AG09309 (cell line): ENCODE measurements around the gene MAP1LC3C.

Experiments used
- DNase-seq: peaks from one replicate; pipeline ENCODE4 v3.0.0-alpha.2; 2010; ENCODE audit warnings: low read depth
- H3K4me3 ChIP-seq: 2 replicates; pipeline ENCODE4 v1.5.1; 2011; ENCODE audit warnings: mild to moderate bottlenecking, low read depth, low read length, moderate library complexity; ENCODE audit not compliant: control insufficient read depth
- TF ChIP-seq, protein P1 (sequence below): IDR thresholded peaks from 2 replicates; pipeline ENCODE4 v1.5.1; 2011; ENCODE audit warnings: mild to moderate bottlenecking, low read depth, low read length, inconsistent platforms; ENCODE audit not compliant: insufficient read depth, control insufficient read depth; ENCODE audit errors: missing control alignments

The MAP1LC3C gene

DNA sequence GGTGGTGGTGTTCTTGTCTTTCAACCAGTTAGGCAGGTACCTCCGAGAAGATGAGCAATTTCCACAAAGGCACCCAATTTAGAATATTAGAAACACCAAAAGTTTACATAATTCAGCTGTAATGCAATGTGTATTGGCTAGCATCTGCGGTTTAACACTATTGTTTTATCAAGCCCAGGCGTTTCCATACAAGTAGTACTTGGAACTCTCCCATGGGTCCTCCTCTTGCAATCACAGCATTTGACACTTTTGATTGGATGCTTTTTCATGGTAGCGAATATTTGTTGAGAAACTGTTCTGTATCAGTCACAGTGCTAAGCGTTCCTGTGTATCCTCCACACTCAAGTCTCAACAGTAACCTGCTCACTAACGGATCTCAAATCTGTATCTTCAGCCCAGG lies 20.1 kb upstream of the MAP1LC3C start:
- no peak overlapping the region for H3K4me3 ChIP-seq
- TF ChIP-seq, protein P1, sequence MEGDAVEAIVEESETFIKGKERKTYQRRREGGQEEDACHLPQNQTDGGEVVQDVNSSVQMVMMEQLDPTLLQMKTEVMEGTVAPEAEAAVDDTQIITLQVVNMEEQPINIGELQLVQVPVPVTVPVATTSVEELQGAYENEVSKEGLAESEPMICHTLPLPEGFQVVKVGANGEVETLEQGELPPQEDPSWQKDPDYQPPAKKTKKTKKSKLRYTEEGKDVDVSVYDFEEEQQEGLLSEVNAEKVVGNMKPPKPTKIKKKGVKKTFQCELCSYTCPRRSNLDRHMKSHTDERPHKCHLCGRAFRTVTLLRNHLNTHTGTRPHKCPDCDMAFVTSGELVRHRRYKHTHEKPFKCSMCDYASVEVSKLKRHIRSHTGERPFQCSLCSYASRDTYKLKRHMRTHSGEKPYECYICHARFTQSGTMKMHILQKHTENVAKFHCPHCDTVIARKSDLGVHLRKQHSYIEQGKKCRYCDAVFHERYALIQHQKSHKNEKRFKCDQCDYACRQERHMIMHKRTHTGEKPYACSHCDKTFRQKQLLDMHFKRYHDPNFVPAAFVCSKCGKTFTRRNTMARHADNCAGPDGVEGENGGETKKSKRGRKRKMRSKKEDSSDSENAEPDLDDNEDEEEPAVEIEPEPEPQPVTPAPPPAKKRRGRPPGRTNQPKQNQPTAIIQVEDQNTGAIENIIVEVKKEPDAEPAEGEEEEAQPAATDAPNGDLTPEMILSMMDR, result no peak
- no peak for DNase-seq

DNA sequence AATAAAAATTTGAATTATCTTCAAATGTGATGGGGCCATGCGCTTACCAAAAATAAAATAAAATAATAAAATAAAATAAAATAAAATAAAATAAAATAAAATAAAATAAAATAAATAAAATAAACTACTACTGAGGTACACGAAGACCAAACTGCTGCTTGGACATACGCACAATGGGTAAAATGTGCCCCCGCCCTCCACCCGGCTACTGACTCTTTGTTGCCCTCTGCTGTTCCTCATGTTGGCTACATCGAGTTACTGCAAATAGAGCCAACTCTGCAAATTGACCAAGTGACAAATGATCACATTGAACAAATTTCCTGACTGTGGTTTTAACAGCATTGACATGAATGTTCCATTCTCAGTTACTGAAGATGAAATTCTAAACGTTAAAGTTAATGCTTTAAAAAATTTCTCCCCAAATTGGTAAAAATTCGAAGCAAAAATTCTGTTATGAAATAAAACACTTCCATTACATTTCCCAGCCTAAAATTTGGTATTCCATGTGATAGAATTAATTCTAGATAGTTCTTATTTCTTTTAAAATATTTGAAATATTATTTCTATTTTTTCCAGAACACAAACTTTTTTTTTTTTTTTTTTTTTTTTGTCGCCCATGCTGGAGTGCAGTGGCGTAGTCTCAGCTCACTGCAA lies 18.8 kb upstream of the MAP1LC3C start:
- no peak for DNase-seq
- TF ChIP-seq, protein P1, result peak; percentile 83
- H3K4me3 ChIP-seq, result no peak overlapping the region

DNA sequence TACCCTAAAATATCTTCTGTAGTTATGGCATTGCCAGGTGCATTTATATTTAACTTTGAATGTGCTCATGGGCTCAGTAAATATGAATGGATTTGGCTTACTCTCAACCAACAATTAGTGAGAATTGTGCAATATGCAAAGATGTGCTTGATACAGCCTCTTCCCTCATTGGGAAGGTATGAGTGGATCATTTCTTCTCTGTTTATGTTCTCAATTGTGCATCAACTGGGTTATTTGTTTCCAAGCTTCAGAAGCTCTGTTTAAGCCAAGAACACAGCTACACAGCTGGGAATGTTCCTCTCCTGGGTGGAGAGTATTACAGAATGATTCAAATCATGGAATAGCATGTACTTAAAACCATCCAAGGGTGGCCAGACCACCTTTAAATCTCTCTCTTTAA lies 17.6 kb upstream of the MAP1LC3C start:
- TF ChIP-seq, protein P1, result no peak
- no peak overlapping the region for H3K4me3 ChIP-seq
- DNase-seq, result no peak

DNA sequence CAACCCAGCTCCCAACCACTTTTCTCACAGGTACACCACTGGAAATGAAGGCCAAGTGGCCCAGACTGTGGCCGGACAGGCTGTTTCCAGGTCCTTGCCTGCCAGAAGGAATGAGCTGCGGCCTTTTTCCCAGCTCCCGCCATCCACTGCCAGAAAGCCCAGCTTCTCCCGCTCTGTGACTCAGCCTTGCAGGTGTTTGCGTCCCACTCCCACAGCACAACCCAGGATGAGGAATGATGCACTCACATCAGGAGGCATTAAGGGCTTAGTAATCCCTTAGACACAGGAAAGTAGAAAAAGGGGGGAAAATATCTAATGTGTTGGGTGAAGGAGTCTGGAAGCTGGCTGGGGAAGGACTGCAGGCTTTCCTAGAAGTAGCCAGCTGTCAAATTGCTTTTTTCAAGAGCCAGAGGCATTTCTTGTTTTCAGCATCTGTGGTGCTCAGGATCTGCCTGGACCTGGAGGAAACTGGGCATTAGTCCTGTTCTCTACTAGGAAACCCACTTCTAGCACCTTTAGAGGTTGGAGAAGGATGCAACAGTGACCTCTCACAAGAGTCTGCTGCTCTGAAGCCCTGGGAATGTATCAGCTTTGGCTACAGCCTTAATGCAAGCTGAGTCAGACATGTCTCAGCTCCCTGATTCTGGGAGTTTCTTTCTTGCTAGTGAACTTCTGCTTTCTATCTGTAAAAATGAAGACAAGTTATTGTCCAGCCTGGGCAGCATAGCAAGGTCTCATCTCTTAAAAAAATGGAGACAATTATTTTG lies 13.2 kb upstream of the MAP1LC3C start:
- no peak for DNase-seq

DNA sequence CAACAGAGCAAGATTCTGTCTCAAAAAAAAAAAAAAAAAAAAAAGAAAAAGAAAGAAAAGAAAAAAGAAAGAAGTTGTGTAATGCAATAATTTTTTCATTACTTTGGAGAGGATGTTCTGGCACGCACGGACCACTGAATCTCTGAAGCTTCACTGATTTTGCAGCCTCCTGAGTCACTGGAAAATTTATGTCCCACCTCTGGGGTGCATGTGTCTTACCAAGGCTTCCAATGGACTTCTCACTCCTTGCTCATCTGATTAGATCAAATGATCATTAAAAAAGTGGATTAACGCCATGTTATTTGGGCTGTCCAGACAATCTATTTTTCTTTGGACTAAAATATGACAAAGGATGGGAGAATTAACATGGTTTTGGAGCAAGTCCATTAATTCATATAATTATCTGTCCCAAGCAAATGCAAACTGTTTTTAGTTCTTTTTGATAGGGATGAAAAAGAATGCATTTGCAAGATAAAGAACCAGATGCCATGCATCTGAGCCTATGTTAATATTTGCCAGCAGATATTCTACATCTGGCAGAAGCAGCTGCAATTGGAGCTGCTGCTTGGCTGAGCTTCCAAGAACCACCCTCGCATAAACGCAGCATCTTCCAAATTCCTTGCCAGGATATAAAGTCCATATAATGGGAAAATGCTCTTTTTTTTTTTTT lies 10.1 kb upstream of the MAP1LC3C start:
- H3K4me3 ChIP-seq, result no peak overlapping the region
- TF ChIP-seq, protein P1, result no peak
- no peak for DNase-seq

More for the DNA sequence above, 13.2 kb upstream of the MAP1LC3C start:
- H3K4me3 ChIP-seq, result no peak overlapping the region
- TF ChIP-seq, protein P1, result no peak

DNA sequence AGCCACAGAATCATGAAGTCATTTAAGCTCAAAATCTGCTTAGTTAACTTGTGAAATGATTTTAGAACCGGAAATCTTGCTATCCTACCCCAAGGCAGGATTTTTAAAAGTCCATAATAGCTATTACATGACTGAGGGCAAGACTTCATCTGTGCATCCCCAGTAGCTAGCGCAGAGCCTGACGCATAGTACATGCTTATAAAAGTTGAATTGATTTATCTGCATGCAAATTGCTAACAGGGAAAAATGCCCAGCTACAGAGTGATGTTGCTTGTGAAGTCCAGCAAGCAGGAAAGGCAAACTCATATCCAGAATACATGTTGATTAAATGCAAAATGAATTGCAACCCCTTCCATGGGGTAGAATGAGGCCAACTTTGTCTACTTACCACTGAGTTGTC lies 8.1 kb upstream of the MAP1LC3C start:
- DNase-seq, result no peak
- TF ChIP-seq, protein P1, result no peak
- no peak overlapping the region for H3K4me3 ChIP-seq
